Lung microvascular endothelial cell (primary cell): ENCODE data around the gene NR2F1-AS1. TPM values are rescaled to one million over a fixed set of nuclear protein-coding genes. Genes with fewer than 3 reads are reported as not detected.

ENCODE experiments used
- DNase-seq, 2 donors: peaks; one replicate each; pipeline versions ENCODE4 v3.0.0 to v3.0.0-alpha.2; 2010; ENCODE audit warnings: low read depth in 2 of 2
- total RNA-seq: library from RNA; depleted of rRNA; stranded (reverse); fragments of >200 nt; gene quantifications from 2 replicates; pipeline ENCODE4 v1.2.1, GENCODE V29; 2014

NR2F1-AS1 gene
- total RNA-seq, 1 donor from 2014 or later, result 29.8 TPM

DNA sequence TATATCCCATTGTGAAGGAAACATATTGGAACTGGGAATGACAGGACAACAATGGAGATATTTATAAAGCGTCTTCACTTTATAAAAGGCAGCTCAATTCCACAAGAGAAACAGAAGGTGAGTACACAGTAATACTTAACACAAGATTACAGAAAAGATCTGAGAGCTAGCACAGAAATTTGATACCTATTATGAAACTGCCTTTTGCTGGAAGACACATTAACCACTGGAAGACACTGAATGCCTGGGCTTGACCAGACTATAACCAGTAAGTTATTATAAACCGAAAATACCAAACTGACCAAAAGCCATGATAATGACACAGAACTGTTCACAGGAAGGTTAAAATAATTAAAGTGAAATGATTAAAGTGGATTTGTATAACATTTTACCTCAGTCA is 195.4 kb downstream of the NR2F1-AS1 start:
- DNase-seq, result no peak

DNA sequence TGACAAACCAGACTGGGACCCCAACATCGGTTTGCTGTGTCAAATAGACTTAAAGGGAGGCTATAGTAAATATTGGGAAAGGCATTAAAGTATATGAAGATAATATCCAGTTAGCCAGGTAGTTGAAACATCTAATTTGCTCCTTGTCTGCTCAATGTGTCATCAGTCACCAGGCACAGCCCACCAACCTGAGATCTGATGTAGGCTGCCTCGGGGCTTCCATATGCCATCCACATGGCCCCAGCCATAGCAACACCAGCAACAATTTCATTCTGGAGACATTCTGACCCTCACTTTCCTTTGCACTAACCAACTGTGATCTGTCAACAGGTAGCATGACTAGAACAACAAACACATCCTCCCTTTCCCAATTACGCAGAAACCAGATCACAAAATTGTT is 196.0 kb downstream of the NR2F1-AS1 start:
- no peak for DNase-seq

GRCh38 chr5:93384026-93384425 is 197.0 kb downstream of the NR2F1-AS1 start:
- DNase-seq, result no peak

GRCh38 chr5:93382188-93382825 is 198.7 kb downstream of the NR2F1-AS1 start:
- DNase-seq, result no peak

DNA sequence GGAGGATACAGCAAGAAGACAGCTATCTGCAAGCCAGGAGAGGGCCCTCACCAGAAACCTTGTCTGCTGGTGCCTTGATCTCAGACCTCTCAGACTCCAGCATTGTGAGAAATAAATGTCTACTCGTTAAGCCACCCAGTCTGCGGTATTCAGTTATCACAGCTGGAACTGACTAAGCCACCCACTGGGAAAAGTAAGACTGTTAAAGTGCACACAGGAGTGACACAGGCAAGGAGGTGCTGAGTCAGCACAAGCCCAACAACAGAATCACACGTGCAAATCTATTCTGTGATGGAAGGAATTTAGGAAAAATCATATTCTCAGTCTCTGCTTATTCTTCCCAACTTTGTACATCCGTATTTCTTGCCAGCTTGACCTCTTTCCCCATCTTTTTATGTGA is 200.0 kb downstream of the NR2F1-AS1 start:
- no peak for DNase-seq

GRCh38 chr5:93378073-93378472 is 202.9 kb downstream of the NR2F1-AS1 start:
- peak in 1 of 2 donors; percentile 20 for DNase-seq

GRCh38 chr5:93371893-93372292 is 209.1 kb downstream of the NR2F1-AS1 start:
- DNase-seq, result no peak

DNA sequence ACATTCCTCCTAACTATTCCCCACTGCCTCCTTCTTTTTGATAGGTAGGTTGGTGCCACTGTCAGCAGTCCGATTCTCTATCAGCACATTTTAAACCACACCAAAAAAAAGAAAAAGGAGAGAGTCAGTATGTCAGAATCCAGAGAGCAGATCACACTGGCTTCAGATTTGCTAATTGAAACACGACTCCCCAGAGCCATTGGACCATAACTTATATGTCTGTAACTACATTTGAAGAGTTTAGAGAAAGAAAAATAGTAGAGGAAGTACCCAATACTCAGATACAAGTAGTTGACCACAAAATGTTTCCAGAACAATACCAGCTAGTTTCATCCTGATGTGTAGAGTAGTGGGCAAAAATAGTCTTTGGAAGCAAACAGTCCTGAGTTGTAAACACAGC is 216.6 kb downstream of the NR2F1-AS1 start:
- no peak for DNase-seq

GRCh38 chr5:93360436-93361088 is 220.5 kb downstream of the NR2F1-AS1 start:
- peak; percentile 3 to 33 for DNase-seq

DNA sequence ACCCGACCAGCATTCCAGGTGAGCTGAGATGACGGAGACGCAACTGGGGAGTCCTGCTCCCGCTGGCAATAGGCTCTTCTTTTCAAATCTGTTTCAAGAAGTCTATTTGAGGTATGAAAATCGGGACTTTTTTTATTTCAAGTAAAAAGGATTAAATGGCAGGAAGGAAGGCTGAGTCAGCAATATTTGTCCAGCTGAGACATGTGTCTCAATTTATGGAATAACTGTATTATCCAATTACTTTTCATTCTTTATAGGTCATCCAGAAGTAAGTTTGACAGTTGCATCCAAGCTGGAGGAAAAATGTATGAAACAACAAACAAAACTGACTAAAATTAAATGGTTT is 221.1 kb downstream of the NR2F1-AS1 start:
- no peak for DNase-seq

Other genes with a start within 250 kb of the NR2F1-AS1 start
- 30.5 and 118 TPM in 2 replicates for gene NR2F1, start 2.0 kb upstream of the NR2F1-AS1 start, total RNA-seq
- 0.22 and 0.40 TPM in 2 replicates for gene POU5F2, start 160.4 kb upstream of the NR2F1-AS1 start, total RNA-seq